ENCODE measurements around the gene VAMP5.
"Not testable (repeated sequence)": the region's sequence is repeated elsewhere in the genome, so short reads cannot be mapped to it uniquely, and the experiment has no call there.

The VAMP5 gene

DNA sequence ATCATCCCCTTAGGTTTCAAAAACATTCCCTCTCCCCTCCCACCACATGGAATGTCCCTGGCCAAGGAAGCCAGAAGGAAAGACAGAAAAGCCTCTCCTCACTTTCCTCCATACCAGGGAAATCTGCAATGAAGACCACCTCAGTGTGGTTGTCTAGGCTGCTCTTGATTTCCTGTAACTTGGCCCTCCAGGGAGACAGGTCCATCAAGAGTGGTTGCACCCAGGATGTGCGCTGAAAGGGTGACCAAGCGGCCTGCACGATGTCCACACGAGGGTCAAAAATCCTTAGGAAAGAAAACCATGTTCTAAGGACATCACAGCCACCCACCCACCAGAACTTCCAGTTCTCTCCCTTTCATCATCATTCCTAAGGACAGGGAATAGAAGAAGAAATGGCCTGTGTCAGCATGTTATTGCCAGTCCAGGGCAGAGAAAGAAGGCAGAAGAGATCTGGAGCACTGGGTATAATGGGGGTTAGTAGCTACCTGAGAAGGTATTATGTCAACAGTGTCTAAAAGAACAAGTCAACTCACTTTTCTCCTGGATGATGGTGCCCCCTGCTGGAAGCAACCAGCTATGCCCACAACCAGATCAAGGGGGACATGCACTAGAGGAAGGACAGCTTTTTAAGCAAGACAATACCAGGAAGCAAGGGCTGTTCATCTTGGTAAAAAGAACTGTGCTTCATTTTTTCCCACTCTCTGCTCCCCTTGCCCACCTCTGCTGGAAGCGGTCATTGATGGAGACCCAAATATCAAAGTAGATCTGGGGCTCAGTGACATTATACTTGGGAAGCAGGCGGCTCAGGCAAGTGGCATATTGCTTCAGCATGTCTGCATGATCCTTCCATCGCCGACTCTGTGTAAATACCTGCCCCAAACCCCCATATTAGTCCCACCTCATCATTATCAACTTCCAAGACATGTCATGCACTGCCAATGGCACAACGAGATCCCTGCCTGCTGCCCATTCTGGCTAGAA, 32.2 kb upstream of the VAMP5 start:
- peak; percentile 77 for DNase-seq

- DNase-seq, result no peak
These were observed 31.0 kb upstream of the VAMP5 start for GRCh38 chr2:85553184-85553583.

GRCh38 chr2:85554980-85555612, 29.1 kb upstream of the VAMP5 start:
- no peak for DNase-seq

DNA sequence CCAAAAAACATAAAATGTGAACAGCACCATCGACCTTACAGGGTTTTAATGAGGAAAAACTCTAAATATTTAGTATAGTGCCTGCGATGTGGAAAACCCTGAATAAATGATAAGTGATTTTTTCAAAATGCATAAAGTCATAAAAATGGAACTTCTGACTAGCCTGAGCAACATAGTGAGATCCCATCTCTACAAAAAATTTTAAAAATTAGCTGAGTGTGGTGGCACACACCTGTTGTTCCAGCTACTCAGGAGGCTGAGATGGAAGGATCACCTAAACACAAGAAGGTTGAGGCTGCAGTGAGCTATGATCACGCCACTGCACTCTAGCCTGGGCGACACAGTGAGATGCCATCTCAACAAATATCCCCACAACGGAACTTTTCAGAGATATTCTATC, 27.1 kb upstream of the VAMP5 start:
- no peak for DNase-seq

DNA sequence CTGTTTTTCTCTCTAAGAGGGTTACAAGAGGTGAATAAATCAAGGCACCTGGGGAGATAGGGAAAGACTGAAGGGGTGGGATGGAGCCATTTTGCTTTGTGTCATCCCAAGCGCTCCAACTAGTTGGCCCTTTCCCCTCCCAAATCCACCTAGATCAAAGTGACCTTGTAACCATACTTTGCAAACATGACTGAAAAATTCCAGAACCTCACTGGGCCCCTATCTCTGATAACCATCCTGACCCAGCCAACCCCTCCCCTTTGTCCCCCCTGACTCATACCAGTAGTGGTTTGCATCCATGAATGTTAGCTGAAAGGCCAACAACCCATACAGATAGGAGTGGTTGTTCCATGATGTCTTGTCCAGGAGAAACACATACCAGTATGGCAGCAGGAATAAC, 26.1 kb upstream of the VAMP5 start:
- no peak for DNase-seq

DNA sequence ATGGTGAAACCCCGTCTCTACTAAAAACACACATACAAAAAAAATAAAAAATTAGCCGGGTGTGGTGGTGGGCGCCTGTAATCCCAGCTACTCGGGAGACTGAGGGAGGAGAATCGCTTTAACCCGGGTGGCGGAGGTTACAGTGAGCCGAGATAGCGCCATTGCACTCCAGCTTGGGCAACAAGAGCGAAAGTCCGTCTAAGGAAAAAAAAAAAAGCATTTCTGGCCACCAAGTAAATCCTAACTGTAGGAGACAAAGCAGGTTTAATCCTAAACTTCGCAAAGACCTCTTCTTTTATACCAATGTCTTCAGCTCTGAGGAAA, 23.9 kb upstream of the VAMP5 start:
- DNase-seq, result not testable (repeated sequence)

GRCh38 chr2:85560812-85561279, 23.4 kb upstream of the VAMP5 start:
- DNase-seq, result no peak

GRCh38 chr2:85561280-85562212, 22.7 kb upstream of the VAMP5 start, which contains the start of gene GGCX:
Gene GGCX, minus strand, starts transcription at chr2:85561493. Its CDS starts 65 bp downstream, at chr2:85561428.
- peak; percentile 90 for DNase-seq

- DNase-seq, result no peak
These were observed 20.1 kb upstream of the VAMP5 start for GRCh38 chr2:85564144-85564563.

GRCh38 chr2:85566265-85566664, 18.0 kb upstream of the VAMP5 start:
- DNase-seq, result no peak

DNA sequence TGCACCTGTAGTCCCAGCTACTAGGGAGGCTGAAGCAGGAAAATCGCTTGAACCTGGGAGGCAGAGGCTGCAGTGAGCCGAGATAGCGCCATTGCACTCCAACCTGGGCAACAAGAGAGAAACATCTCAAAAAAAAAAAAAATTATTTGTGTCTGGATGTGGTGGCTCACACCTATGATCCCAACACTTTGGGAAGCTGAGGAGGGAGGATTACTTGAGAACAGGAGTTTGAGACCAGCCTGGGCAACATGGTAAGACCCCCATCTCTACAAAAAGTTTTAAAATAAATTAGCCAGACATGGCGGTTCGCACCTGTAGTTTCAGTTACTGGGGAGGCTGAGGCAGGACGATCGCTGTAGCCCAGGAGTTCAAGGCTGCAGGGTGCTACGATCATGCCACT, 8.5 kb upstream of the VAMP5 start:
- DNase-seq, result no peak

GRCh38 chr2:85577063-85577385, 7.2 kb upstream of the VAMP5 start:
- DNase-seq, result no peak

DNA sequence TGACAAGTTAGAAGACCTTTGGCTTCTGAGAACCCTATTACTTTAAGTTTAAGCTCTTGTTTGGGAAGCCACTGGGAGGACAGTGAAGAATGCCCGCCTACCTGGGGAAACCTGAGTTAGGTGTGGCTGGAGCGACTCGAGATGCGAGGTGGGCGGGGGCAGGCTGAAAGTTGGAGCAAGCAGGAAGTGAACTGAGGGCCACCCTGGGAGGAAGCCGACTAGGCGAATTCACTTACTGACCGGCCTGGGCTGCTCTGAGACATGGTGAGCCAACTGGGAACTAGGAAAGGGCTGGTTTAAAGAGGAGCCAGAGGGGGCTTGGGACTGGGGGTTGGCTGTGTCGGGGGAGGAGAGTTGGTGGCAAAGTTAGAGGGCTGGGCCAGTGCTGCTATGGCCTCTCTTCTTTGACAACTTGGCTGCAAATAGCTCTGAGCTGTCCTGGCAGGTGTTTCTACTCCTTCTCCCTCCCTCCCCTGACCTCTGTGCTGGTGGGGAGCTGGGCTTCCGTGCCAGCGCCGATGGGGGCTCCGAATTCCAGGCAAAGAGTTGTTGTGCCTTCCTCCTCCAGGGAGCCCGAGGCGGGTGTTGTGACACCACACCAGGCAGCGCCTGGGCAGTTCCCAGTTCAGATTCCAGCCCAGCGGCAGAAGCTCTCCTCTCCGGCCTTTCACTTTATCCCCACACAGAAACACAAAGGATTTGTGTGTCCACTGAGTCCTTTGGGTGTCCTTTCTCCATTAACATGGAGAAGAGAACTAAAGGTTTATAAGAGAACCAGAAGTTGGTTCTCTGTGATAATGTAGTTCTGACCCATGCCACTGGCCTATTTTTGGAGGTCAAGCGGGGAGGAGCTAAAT, 6.6 kb upstream of the VAMP5 start, which contains the start of gene VAMP8:
Gene VAMP8, plus strand, starts transcription at position 201 of the 857 bp plus-strand sequence. Its CDS starts 61 bp downstream, at position 262.
- DNase-seq, result peak; percentile 44

- no peak for DNase-seq
These were observed 5.7 kb upstream of the VAMP5 start for GRCh38 chr2:85578243-85579180.

DNA sequence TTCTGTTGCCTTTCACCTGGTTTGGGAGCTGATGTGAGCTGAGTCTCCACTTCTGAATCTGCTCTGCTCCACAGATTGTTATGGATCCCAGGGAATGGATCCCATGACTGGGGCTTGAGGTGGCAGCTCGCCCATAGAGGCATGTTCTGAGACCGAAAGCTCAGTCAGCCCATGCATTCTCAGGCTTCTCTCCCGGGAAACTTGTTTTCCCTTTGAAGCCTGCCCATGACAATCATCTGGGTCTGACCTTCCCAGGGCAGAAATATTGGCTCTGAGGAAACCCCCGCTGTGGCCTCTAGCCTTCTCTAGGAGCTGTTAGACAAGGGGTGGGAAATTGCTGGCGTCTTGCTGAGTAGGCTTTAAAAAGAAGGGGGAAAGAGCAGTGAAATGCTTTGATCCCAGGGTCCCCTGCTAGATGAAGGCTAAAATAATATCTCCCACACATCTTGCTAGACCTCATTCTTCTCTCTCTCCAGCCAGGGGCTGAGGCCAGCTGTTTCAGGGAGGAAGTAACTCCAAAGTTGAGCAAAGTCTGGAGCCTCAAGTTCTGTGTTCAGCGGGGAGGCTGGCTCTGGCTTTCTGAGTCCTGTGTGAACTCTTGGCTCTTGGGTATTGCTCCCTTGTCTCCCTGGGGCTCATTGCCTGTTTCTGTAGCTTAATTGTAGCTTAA, 4.8 kb upstream of the VAMP5 start:
- no peak for DNase-seq

DNA sequence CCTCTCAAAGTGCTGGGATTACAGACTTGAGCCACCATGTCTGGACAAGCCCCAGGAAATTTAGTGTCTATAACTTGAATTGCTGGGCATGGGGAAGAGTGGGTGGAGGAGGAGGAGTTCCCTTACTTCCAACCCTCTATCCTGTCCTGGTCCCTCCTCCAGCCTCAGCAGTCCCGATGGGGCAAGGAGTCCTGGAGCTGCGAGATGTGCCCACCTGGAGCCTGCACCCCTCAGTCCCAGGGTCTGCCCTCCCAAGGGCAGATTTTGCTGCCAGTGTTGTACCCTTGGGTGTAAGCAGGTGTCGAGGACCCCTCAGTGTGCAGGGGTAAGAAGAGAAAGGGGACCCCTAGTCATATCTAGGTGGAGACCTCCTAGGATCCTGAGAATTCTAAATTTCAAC, 4.0 kb upstream of the VAMP5 start:
- no peak for DNase-seq

- DNase-seq, result no peak
These were observed 1.7 kb upstream of the VAMP5 start for GRCh38 chr2:85582492-85582891.

DNA sequence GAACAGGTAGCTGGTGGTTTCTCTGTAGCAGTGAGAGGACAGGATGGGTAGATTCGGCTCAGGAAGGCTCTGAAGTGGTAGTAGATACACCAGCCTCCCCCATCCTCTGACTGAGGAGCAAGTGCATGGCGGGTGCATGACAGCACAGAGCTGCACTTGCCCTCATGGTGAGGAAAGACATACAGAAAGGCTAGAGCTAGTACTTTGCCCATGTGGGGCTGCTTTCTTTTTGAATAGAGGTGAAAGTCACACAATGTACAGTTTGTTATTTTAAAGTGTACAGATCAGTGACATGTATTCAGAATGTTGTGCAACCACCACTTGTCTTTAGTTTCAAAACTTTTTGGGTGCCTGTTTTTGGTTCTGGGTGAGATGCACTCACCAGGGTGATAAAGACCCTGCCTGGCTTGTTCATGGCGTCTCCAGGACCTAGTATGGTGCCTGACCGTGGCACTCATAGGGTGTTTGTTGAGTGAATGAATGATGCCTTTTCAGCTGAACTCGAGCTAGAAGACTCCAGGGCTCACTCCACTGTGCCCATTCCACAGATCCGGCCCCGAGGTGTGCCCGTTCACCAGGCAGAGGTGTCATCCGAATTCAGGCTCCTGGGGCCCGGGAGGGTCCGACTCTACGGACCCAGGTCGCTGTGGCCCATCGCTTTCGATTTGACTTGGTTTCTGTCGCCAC, 421 bp upstream of the VAMP5 start:
- no peak for DNase-seq

Data from DMS153 (cell line).